Suprapubic skin (tissue), 4 donors: ENCODE data around the gene COQ9. TPM values are rescaled to one million over a fixed set of nuclear protein-coding genes. Genes with fewer than 3 reads are reported as not detected.

Experiments
- DNase-seq, 2 donors: peaks; one replicate each; pipeline ENCODE4 v3.0.0-alpha.2; 2019; ENCODE audit warnings: low spot score in 2 of 2
- H3K27ac ChIP-seq: fragments of 200-600 bp; sonication (generic); one replicate; pipeline ENCODE4 v1.5.1; 2019
- H3K27me3 ChIP-seq: fragments of 200-600 bp; sonication (generic); one replicate; pipeline ENCODE4 v1.5.1; 2019
- H3K36me3 ChIP-seq: fragments of 200-600 bp; sonication (generic); one replicate; pipeline ENCODE4 v1.5.1; 2019
- H3K4me1 ChIP-seq: fragments of 200-600 bp; sonication (generic); one replicate; pipeline ENCODE4 v1.5.1; 2019
- H3K4me3 ChIP-seq: fragments of 200-600 bp; sonication (generic); one replicate; pipeline ENCODE4 v1.5.1; 2019; ENCODE audit warnings: mild to moderate bottlenecking
- H3K9me3 ChIP-seq: fragments of 200-600 bp; sonication (generic); one replicate; pipeline ENCODE4 v1.5.1; 2019
- CTCF ChIP-seq, 2 donors: fragments of 200-600 bp in 1 of 2; fragments of 450-650 bp in 1 of 2; sonication (generic) in 1 of 2; IDR thresholded peaks; one replicate each; pipeline ENCODE4 v1.5.1; 2016 to 2019; ENCODE audit warnings: antibody characterized with exemption in 2 of 2, mild to moderate bottlenecking in 1 of 2, moderate library complexity in 1 of 2
- EP300 ChIP-seq: sonication (generic); formaldehyde crosslinking; IDR thresholded peaks from one replicate; pipeline ENCODE4 v1.6.1; 2017; ENCODE audit warnings: antibody characterized with exemption
- POLR2A ChIP-seq, 2 donors: fragments of 450-650 bp; IDR thresholded peaks; one replicate each; pipeline ENCODE4 v1.6.1; 2017; ENCODE audit warnings: antibody characterized with exemption in 2 of 2, mild to moderate bottlenecking in 2 of 2, moderate library complexity in 2 of 2
- POLR2AphosphoS5 ChIP-seq, 3 donors: sonication (generic); formaldehyde crosslinking; IDR thresholded peaks; one replicate each; pipeline ENCODE4 v1.6.1; 2017; ENCODE audit warnings: antibody characterized with exemption in 3 of 3
- WGBS: methylation state at CpG from one replicate; pipeline ENCODE4 v1.1.5; 2018; 5-methylcytosine and 5-hydroxymethylcytosine counted together
- total RNA-seq, 4 donors: library from RNA; depleted of rRNA; stranded (reverse); fragments of >200 nt; gene quantifications; one replicate each; pipeline ENCODE4 v1.1.0, GENCODE V29; 2016

Gene COQ9
- total RNA-seq, 4 donors from 2014 or later, result 45.7 to 60.1 (median 48.8) TPM

DNA sequence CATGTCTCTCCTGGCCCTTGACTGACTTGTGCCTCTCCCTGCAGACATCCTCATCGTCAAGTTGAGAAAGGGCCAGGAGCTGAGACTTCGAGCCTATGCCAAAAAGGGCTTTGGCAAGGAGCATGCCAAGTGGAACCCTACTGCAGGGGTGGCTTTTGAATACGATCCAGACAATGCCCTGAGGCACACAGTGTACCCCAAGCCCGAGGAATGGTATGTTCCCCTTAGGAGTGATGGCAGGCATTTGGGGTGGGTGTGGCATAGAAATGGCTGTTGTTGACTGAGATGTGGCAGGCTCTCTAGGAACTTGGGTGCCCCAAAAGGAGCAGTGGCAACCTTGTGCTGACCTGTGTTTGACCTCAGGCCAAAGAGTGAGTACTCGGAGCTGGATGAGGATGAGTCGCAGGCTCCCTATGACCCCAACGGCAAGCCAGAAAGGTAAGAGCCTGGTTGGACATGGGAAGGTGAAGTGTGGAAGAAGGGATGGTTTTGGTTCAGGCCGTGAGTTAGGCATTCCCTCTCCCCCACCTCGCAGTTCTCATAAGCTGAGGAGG, 22.7 kb downstream of the COQ9 start:
- TF ChIP-seq POLR2AphosphoS5 (IDR thresholded peaks at IDR 0.05), result no peak
- no peak for TF ChIP-seq CTCF (IDR thresholded peaks at IDR 0.05)
- no peak for TF ChIP-seq EP300
- no peak for TF ChIP-seq POLR2A (IDR thresholded peaks at IDR 0.05)
- H3K9me3 ChIP-seq, result no peaks in the 10 kb centered on the region
- WGBS, result 58% methylated on average over 8 of the region's 9 CpGs
- peaks cover 18% of the 10 kb centered on the region for H3K4me1 ChIP-seq
- H3K36me3 ChIP-seq, result peaks cover 92% of the 10 kb centered on the region
- no peak for DNase-seq
- no peak overlapping the region for H3K4me3 ChIP-seq
- H3K27me3 ChIP-seq, result no peaks in the 10 kb centered on the region
- no peak overlapping the region for H3K27ac ChIP-seq

- no peak for TF ChIP-seq POLR2A (IDR thresholded peaks at IDR 0.05)
- TF ChIP-seq CTCF (IDR thresholded peaks at IDR 0.05), result no peak
- TF ChIP-seq POLR2AphosphoS5 (IDR thresholded peaks at IDR 0.05), result no peak
- TF ChIP-seq EP300, result no peak
- H3K9me3 ChIP-seq, result no peaks in the 10 kb centered on the region
- H3K4me1 ChIP-seq, result peaks cover 17% of the 10 kb centered on the region
- H3K4me3 ChIP-seq, result no peak overlapping the region
- H3K36me3 ChIP-seq, result peaks cover 92% of the 10 kb centered on the region
- no peak for DNase-seq
- H3K27ac ChIP-seq, result no peak overlapping the region
- H3K27me3 ChIP-seq, result no peaks in the 10 kb centered on the region
- no CpG with 5 or more reads among the region's 6 CpGs for WGBS
Measured at GRCh38 chr16:57470711-57471110, 23.4 kb downstream of the COQ9 start.

DNA sequence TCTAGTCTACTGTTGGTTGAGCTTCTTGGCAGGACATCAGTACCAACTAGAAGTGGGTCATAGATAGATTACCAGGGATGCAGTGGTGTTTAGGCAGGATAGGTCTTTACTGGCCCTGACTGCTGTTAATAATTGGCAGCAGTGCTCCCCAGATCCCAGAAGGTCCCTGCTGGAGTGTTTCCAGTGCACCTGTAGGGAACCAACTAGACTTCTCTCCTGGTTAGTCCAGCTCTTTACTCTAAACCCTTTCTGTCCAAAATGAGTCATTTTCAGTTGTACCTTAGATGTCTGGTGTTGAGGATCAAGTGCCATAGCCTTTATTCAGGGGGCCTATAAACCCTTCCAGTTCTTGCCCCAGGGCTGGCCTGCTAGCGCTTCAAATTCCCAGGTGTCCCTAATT, 23.9 kb downstream of the COQ9 start:
- peaks cover 87% of the 10 kb centered on the region for H3K36me3 ChIP-seq
- TF ChIP-seq EP300 (no peak), POLR2A (IDR thresholded peaks at IDR 0.05) (no peak), POLR2AphosphoS5 (IDR thresholded peaks at IDR 0.05) (no peak), CTCF (IDR thresholded peaks at IDR 0.05) (no peak)
- H3K27me3 ChIP-seq, result no peaks in the 10 kb centered on the region
- DNase-seq, result no peak
- 100% methylated on average over 1 of the region's 1 CpG for WGBS
- no peak overlapping the region for H3K27ac ChIP-seq
- no peaks in the 10 kb centered on the region for H3K9me3 ChIP-seq
- peaks cover 22% of the 10 kb centered on the region for H3K4me1 ChIP-seq
- no peak overlapping the region for H3K4me3 ChIP-seq

- TF ChIP-seq POLR2AphosphoS5 (IDR thresholded peaks at IDR 0.05), result no peak
- H3K4me1 ChIP-seq, result peaks cover 24% of the 10 kb centered on the region
- no peak overlapping the region for H3K27ac ChIP-seq
- no peak overlapping the region for H3K4me3 ChIP-seq
- DNase-seq, result no peak
- 66% methylated on average over 10 of the region's 10 CpGs for WGBS
- peaks cover 79% of the 10 kb centered on the region for H3K36me3 ChIP-seq
- no peaks in the 10 kb centered on the region for H3K9me3 ChIP-seq
- H3K27me3 ChIP-seq, result no peaks in the 10 kb centered on the region
Measured at GRCh38 chr16:57471852-57472664, 24.8 kb downstream of the COQ9 start.

DNA sequence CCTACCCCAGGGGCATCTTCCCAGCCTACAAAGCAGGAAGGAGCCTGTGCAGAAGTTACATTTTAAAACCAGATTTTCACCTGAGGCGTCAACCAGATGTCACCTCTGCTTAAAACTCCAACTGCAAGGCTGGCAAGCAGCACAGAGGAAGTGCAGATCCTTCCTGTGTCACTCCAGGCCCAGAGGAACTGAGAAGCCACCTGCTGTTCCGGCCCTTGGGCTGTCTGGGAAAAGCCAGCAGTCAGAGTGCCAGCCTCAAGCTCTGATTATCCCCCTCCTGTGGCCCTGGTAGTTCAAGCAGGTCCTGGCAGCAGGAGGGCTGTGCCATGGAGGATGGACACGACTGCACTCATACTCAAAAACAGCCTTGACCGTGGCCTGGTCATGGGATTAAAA, 25.4 kb downstream of the COQ9 start:
- Histone ChIP-seq H3K9me3 (no peaks in the 10 kb centered on the region), H3K36me3 (peaks cover 75% of the 10 kb centered on the region), H3K27ac (no peak overlapping the region), H3K27me3 (no peaks in the 10 kb centered on the region), H3K4me1 (peaks cover 30% of the 10 kb centered on the region), H3K4me3 (no peak overlapping the region)
- DNase-seq, result no peak
- WGBS, result 50% methylated on average over 4 of the region's 4 CpGs
- TF ChIP-seq POLR2A (IDR thresholded peaks at IDR 0.05) (no peak), EP300 (no peak), CTCF (IDR thresholded peaks at IDR 0.05) (no peak), POLR2AphosphoS5 (IDR thresholded peaks at IDR 0.05) (no peak)
